Epithelial cell of prostate (primary cell): Measurements from ENCODE around the gene ATRAID.

Experiments
- DNase-seq: peaks from one replicate; pipeline ENCODE4 v3.0.0-alpha.2; 2011; ENCODE audit warnings: low read depth, low spot score
- H3K27ac ChIP-seq: fragments of 450-650 bp; 2 replicates; pipeline ENCODE4 v1.5.1; 2017; ENCODE audit warnings: mild to moderate bottlenecking

Gene ATRAID

GRCh38 chr2:27245626-27246025, 33.8 kb downstream of the ATRAID start:
- H3K27ac ChIP-seq = no peak overlapping the region
- no peak for DNase-seq

- no peak overlapping the region for H3K27ac ChIP-seq
- DNase-seq = no peak
Observed at GRCh38 chr2:27247893-27248292, 36.1 kb downstream of the ATRAID start.

- no peak for DNase-seq
- H3K27ac ChIP-seq = no peak overlapping the region
Observed at GRCh38 chr2:27249159-27249890, 37.5 kb downstream of the ATRAID start.

GRCh38 chr2:27249891-27250651, 38.2 kb downstream of the ATRAID start:
- no peak overlapping the region for H3K27ac ChIP-seq
- no peak for DNase-seq

- H3K27ac ChIP-seq = no peak overlapping the region
- DNase-seq = no peak
Observed at GRCh38 chr2:27250652-27251379, 39.0 kb downstream of the ATRAID start.

- DNase-seq = no peak
- H3K27ac ChIP-seq = no peak overlapping the region
Observed at GRCh38 chr2:27251766-27252165, 39.9 kb downstream of the ATRAID start.

GRCh38 chr2:27255187-27255586, 43.3 kb downstream of the ATRAID start:
- H3K27ac ChIP-seq = no peak overlapping the region
- no peak for DNase-seq

- no peak for DNase-seq
- H3K27ac ChIP-seq = no peak overlapping the region
Observed at GRCh38 chr2:27255660-27256059, 43.8 kb downstream of the ATRAID start.

GRCh38 chr2:27256855-27257454, 45.1 kb downstream of the ATRAID start:
- H3K27ac ChIP-seq = no peak overlapping the region
- DNase-seq = no peak

- H3K27ac ChIP-seq = no peak overlapping the region
- no peak for DNase-seq
Observed at GRCh38 chr2:27258051-27258450, 46.2 kb downstream of the ATRAID start.

- DNase-seq = no peak
- H3K27ac ChIP-seq = no peak overlapping the region
Observed at GRCh38 chr2:27261241-27261925, 49.5 kb downstream of the ATRAID start.

- no peak overlapping the region for H3K27ac ChIP-seq
- DNase-seq = no peak
Observed at GRCh38 chr2:27261926-27262298, 50.1 kb downstream of the ATRAID start.

GRCh38 chr2:27262379-27263286, 50.8 kb downstream of the ATRAID start, which contains the start of gene SLC30A3:
TSS of gene SLC30A3 (minus strand) at chr2:27263047. CDS start at chr2:27262906, 141 bp downstream.
- DNase-seq = no peak
- no peak within 1 kb of the TSS for H3K27ac ChIP-seq

GRCh38 chr2:27263287-27264252, 51.7 kb downstream of the ATRAID start:
- no peak overlapping the region for H3K27ac ChIP-seq
- DNase-seq = no peak

GRCh38 chr2:27264253-27264752, 52.5 kb downstream of the ATRAID start:
- H3K27ac ChIP-seq = no peak overlapping the region
- no peak for DNase-seq

- no peak overlapping the region for H3K27ac ChIP-seq
- no peak for DNase-seq
Observed at GRCh38 chr2:27264753-27265535, 53.1 kb downstream of the ATRAID start.

GRCh38 chr2:27265536-27265870, 53.7 kb downstream of the ATRAID start:
- H3K27ac ChIP-seq = no peak overlapping the region
- no peak for DNase-seq
